H9 (cell line): Measurements from ENCODE around the gene KRTAP10-5. TPM values are rescaled to one million over a fixed set of nuclear protein-coding genes. Genes with fewer than 3 reads are reported as not detected.

ENCODE experiments used
- DNase-seq: peaks from one replicate; pipeline ENCODE4 v3.0.0-alpha.2; 2017
- H2AFZ ChIP-seq: one replicate; pipeline ENCODE4 v1.6.1; 2013; ENCODE audit warnings: mild to moderate bottlenecking, low read length, control low read depth, moderate library complexity
- H2AK5ac ChIP-seq: 2 replicates; pipeline ENCODE4 v1.6.1; 2013; ENCODE audit warnings: low read length, control low read depth, mixed read lengths; ENCODE audit not compliant: insufficient read length
- H2BK120ac ChIP-seq: one replicate; pipeline ENCODE4 v1.6.1; 2013; ENCODE audit warnings: low read depth, mild to moderate bottlenecking, low read length, control low read depth, inconsistent platforms; ENCODE audit not compliant: poor library complexity, severe bottlenecking
- H2BK12ac ChIP-seq: 2 replicates; pipeline ENCODE4 v1.6.1; 2013; ENCODE audit warnings: low read length, control low read depth, mixed read lengths, low read depth; ENCODE audit not compliant: insufficient read length
- H2BK15ac ChIP-seq: 2 replicates; pipeline ENCODE4 v1.6.1; 2013; ENCODE audit warnings: low read depth, low read length, control low read depth
- H2BK20ac ChIP-seq: one replicate; pipeline ENCODE4 v1.6.1; 2013; ENCODE audit warnings: low read depth, mild to moderate bottlenecking, low read length, control low read depth, inconsistent platforms; ENCODE audit not compliant: poor library complexity, severe bottlenecking
- H2BK5ac ChIP-seq: 2 replicates; pipeline ENCODE4 v1.6.1; 2013; ENCODE audit warnings: low read length, control low read depth, mixed read lengths; ENCODE audit not compliant: insufficient read length
- H3K14ac ChIP-seq: 2 replicates; pipeline ENCODE4 v1.6.1; 2013; ENCODE audit warnings: low read length, control low read depth; ENCODE audit not compliant: insufficient read depth
- H3K18ac ChIP-seq: 2 replicates; pipeline ENCODE4 v1.6.1; 2013; ENCODE audit warnings: low read depth, mild to moderate bottlenecking, mixed read lengths, low read length, control low read depth; ENCODE audit not compliant: insufficient read length
- H3K23ac ChIP-seq: 2 replicates; pipeline ENCODE4 v1.6.1; 2013; ENCODE audit warnings: low read length, control low read depth, mixed read lengths, low read depth; ENCODE audit not compliant: insufficient read length
- H3K23me2 ChIP-seq: 2 replicates; pipeline ENCODE4 v1.6.1; 2013; ENCODE audit warnings: low read depth, mild to moderate bottlenecking, mixed read lengths, low read length, control low read depth; ENCODE audit not compliant: insufficient read length, poor library complexity, severe bottlenecking
- H3K27ac ChIP-seq: 2 replicates; pipeline ENCODE4 v1.5.1; 2013; ENCODE audit warnings: low read length, control low read depth, mixed read lengths, low read depth; ENCODE audit not compliant: insufficient read length
- H3K27me3 ChIP-seq: 2 replicates; pipeline ENCODE4 v1.6.1; 2013; ENCODE audit warnings: low read length, control low read depth, inconsistent platforms; ENCODE audit not compliant: insufficient read depth
- H3K4ac ChIP-seq: 2 replicates; pipeline ENCODE4 v1.6.1; 2013; ENCODE audit warnings: low read depth, mild to moderate bottlenecking, control low read depth, inconsistent platforms, low read length, moderate library complexity
- H3K4me1 ChIP-seq: 2 replicates; pipeline ENCODE4 v1.6.1; 2013; ENCODE audit warnings: low read length, control low read depth, inconsistent platforms; ENCODE audit not compliant: insufficient read depth
- H3K4me2 ChIP-seq: 2 replicates; pipeline ENCODE4 v1.6.1; 2013; ENCODE audit warnings: low read length, control low read depth, mixed read lengths; ENCODE audit not compliant: insufficient read length, insufficient read depth
- H3K56ac ChIP-seq: 2 replicates; pipeline ENCODE4 v1.6.1; 2013; ENCODE audit warnings: low read depth, mild to moderate bottlenecking, mixed read lengths, low read length, control low read depth; ENCODE audit not compliant: insufficient read length
- H3K79me1 ChIP-seq: 2 replicates; pipeline ENCODE4 v1.6.1; 2013; ENCODE audit warnings: low read depth, mild to moderate bottlenecking, moderate library complexity, low read length, control low read depth, inconsistent platforms; ENCODE audit not compliant: insufficient read depth, poor library complexity, severe bottlenecking
- H3K79me2 ChIP-seq: 2 replicates; pipeline ENCODE4 v1.6.1; 2013; ENCODE audit warnings: low read length, control low read depth, inconsistent platforms; ENCODE audit not compliant: insufficient read depth
- H3K9ac ChIP-seq: 2 replicates; pipeline ENCODE4 v1.6.1; 2013; ENCODE audit warnings: low read length, control low read depth, mixed read lengths; ENCODE audit not compliant: insufficient read length; ENCODE audit errors: extremely low read depth
- H3K9me3 ChIP-seq: one replicate; pipeline ENCODE4 v1.6.1; 2013; ENCODE audit warnings: low read depth, low read length, inconsistent platforms; ENCODE audit not compliant: control insufficient read depth
- H3T11ph ChIP-seq: one replicate; pipeline ENCODE4 v1.6.1; 2013; ENCODE audit warnings: mild to moderate bottlenecking, low read length, control low read depth, inconsistent platforms
- H4K20me1 ChIP-seq: one replicate; pipeline ENCODE4 v1.6.1; 2013; ENCODE audit not compliant: control insufficient read depth, insufficient read length, insufficient read depth
- H4K5ac ChIP-seq: 2 replicates; pipeline ENCODE4 v1.6.1; 2013; ENCODE audit warnings: low read depth, mild to moderate bottlenecking, mixed read lengths, low read length, control low read depth; ENCODE audit not compliant: insufficient read length
- H4K8ac ChIP-seq: replicated peaks from 2 replicates; pipeline ENCODE4 v1.6.1; 2013; ENCODE audit warnings: low read length, control low read depth, mixed read lengths, low read depth; ENCODE audit not compliant: insufficient read length
- H4K91ac ChIP-seq: 2 replicates; pipeline ENCODE4 v1.6.1; 2013; ENCODE audit warnings: low read depth, mild to moderate bottlenecking, moderate library complexity, mixed read lengths, low read length, control low read depth; ENCODE audit not compliant: insufficient read length
- H3K27ac Mint-ChIP-seq, 3 experiments: 2 replicates in 2 of 3; 3 replicates in 1 of 3; pipeline ENCODE4 v1.8.0; 2020 to 2021; ENCODE audit warnings: mixed read lengths in 3 of 3, mild to moderate bottlenecking in 1 of 3, moderate library complexity in 1 of 3
- H3K27me3 Mint-ChIP-seq: 2 replicates; pipeline ENCODE4 v1.8.0; 2021; ENCODE audit warnings: low read depth, mild to moderate bottlenecking, moderate library complexity, mixed read lengths
- H3K36me3 Mint-ChIP-seq, 3 experiments: 2 replicates in 2 of 3; 3 replicates in 1 of 3; pipeline ENCODE4 v1.8.0; 2020 to 2021; ENCODE audit warnings: low read depth in 3 of 3, mixed read lengths in 3 of 3; ENCODE audit not compliant: insufficient read depth in 1 of 3
- H3K4me1 Mint-ChIP-seq, 2 experiments: 2 replicates each; pipeline ENCODE4 v1.8.0; 2020; ENCODE audit warnings: mixed read lengths in 2 of 2
- H3K4me3 Mint-ChIP-seq, 2 experiments: 2 replicates in 1 of 2; 3 replicates in 1 of 2; pipeline ENCODE4 v1.8.0; 2020 to 2021; ENCODE audit warnings: mild to moderate bottlenecking in 2 of 2, mixed read lengths in 2 of 2, moderate library complexity in 1 of 2
- H3K9me3 Mint-ChIP-seq, 2 experiments: 2 replicates in 1 of 2; 3 replicates in 1 of 2; pipeline ENCODE4 v1.8.0; 2020; ENCODE audit warnings: mild to moderate bottlenecking in 2 of 2, mixed read lengths in 2 of 2, moderate library complexity in 1 of 2
- WGBS: extraction: QIAGEN DNeasy Blood & Tissue Kit; methylation state at CpG from one replicate; pipeline ENCODE4 v1.1.7; 2013; ENCODE audit warnings: missing lambda C conversion rate, low lambda C conversion rate, mixed read lengths; ENCODE audit not compliant: insufficient read length; ENCODE audit errors: extremely low coverage; 5-methylcytosine and 5-hydroxymethylcytosine counted together
- total RNA-seq: library from RNA; stranded (reverse); gene quantifications from 2 replicates; pipeline ENCODE4 v1.2.1, GENCODE V29; 2021
- TF ChIP-seq, protein P1 (sequence below): fragments of 200-600 bp; sonication (generic); conservative IDR thresholded peaks from 3 replicates; pipeline ENCODE4 v1.8.0; 2021; ENCODE audit warnings: antibody characterized with exemption, mild to moderate bottlenecking

KRTAP10-5 gene
- total RNA-seq, 1 experiment from 2014 or later, result not detected

DNA sequence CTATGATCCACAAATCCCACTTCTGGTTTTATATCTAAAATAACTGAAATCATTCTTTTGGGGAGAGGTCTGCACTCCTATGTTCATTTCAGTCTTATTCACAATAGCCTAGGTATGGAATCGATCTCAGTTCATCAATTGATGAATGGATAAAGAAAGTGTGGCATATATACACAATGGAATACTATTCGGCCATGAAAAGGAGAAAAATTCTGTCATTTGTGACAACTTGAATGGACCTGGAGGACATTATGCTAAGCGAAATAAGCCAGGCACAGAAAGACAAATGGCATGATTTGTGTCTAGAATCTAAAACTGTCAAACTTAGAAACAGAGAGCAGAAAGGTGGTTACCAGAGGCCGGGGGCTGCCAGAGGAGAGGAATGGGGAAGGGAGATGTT lies 26.1 kb upstream of the KRTAP10-5 start:
- Histone ChIP-seq H2AK5ac (no peak overlapping the region), H2BK20ac (no peak overlapping the region), H3K79me2 (no peaks in the 10 kb centered on the region), H2BK5ac (no peak overlapping the region), H4K8ac (no peak overlapping the region), H3K4me2 (no peak overlapping the region), H3K9ac (no peak overlapping the region), H2BK12ac (no peak overlapping the region), H3T11ph (no peak overlapping the region), H2AFZ (no peak overlapping the region), H3K4me1 (no peaks in the 10 kb centered on the region), H2BK15ac (no peak overlapping the region), H3K56ac (no peak overlapping the region), H3K4ac (no peak overlapping the region), H3K23me2 (no peaks in the 10 kb centered on the region), H4K91ac (no peak overlapping the region), H3K27me3 (no peaks in the 10 kb centered on the region), H4K20me1 (no peaks in the 10 kb centered on the region), H3K9me3 (peaks cover 5% of the 10 kb centered on the region), H2BK120ac (no peak overlapping the region), H3K27ac (no peak overlapping the region), H3K14ac (no peak overlapping the region), H3K18ac (no peak overlapping the region), H3K23ac (no peak overlapping the region), H4K5ac (no peak overlapping the region), H3K79me1 (no peaks in the 10 kb centered on the region)
- H3K27ac Mint-ChIP-seq, result no peak overlapping the region
- WGBS, result no CpG with 5 or more reads among the region's 4 CpGs
- DNase-seq, result no peak
- peaks cover 8 to 25% (median 21%) of the 10 kb centered on the region in 3 experiments for H3K36me3 Mint-ChIP-seq
- H3K27me3 Mint-ChIP-seq, result peaks cover 18% of the 10 kb centered on the region
- H3K4me3 Mint-ChIP-seq, result no peak overlapping the region
- peaks cover 3% of the 10 kb centered on the region in 2 experiments for H3K4me1 Mint-ChIP-seq
- TF ChIP-seq, protein P1, sequence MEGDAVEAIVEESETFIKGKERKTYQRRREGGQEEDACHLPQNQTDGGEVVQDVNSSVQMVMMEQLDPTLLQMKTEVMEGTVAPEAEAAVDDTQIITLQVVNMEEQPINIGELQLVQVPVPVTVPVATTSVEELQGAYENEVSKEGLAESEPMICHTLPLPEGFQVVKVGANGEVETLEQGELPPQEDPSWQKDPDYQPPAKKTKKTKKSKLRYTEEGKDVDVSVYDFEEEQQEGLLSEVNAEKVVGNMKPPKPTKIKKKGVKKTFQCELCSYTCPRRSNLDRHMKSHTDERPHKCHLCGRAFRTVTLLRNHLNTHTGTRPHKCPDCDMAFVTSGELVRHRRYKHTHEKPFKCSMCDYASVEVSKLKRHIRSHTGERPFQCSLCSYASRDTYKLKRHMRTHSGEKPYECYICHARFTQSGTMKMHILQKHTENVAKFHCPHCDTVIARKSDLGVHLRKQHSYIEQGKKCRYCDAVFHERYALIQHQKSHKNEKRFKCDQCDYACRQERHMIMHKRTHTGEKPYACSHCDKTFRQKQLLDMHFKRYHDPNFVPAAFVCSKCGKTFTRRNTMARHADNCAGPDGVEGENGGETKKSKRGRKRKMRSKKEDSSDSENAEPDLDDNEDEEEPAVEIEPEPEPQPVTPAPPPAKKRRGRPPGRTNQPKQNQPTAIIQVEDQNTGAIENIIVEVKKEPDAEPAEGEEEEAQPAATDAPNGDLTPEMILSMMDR, result no peak
- peaks cover 26 to 27% of the 10 kb centered on the region in 2 experiments for H3K9me3 Mint-ChIP-seq
